Measurements from ENCODE around the gene MRPL14. TPM values are rescaled to one million over a fixed set of nuclear protein-coding genes. Genes with fewer than 3 reads are reported as not detected.

The MRPL14 gene
- total and polyA plus RNA-seq, 9 of the 15 experiments (the other 6 are each of a cell fraction or from before 2014, with no cell fraction given) = 126 to 424 (median 165) TPM

DNA sequence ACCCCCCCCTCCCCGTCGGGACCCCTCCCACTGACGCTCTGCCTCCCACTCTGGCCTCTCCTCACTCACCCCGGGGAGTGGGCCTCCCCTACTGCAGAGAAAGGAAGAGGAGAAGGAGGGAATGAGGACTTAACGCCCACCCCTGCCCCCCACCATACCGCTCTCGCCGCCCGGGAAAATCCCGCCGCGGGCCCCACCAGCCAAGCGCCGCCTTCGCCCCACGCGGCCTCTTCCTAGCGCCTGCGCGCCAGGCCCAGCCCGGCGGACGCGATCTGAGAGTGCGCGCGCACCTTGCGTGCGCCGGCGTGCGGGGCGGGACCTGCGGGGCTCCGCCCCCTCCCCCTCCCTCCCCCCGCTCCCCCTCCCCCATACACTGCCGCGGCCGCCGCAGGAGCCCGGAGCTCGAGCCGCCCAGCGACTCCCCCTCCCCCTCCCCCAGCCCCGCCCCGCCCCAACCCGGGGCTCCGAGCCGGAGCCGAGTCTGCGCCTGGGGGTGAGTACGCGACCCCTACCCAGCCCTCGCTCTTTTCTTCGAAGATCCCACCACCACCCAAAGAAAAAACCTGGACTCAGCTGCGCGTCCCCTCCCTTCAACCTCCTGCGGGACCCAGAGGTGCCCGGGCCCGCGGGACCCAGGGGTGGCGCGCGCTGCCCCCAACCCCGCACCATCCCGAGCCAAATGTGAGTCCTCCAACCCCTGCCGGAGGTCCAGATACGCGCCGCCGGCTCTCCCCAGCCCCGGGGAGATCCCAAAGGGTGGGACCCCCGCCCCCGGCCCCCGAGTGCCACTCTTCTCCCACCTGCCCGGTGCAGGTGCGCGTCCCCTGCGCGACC is at the start of gene MRPL14, which contains the start of gene TMEM63B (continued):
- no peak for TF ChIP-seq HNRNPLL (IDR thresholded peaks at IDR 0.05; ENCODE audit: low read depth, low read length, poor library complexity, severe bottlenecking)
- peak; percentile 17 for TF ChIP-seq CHD1 (IDR thresholded peaks at IDR 0.05; ENCODE audit: low read length)
- peak; percentile 98 for TF ChIP-seq HNRNPK (IDR thresholded peaks at IDR 0.05; ENCODE audit: low read depth, low read length, poor library complexity, severe bottlenecking)
- TF ChIP-seq, protein P1, sequence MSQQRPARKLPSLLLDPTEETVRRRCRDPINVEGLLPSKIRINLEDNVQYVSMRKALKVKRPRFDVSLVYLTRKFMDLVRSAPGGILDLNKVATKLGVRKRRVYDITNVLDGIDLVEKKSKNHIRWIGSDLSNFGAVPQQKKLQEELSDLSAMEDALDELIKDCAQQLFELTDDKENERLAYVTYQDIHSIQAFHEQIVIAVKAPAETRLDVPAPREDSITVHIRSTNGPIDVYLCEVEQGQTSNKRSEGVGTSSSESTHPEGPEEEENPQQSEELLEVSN (IDR thresholded peaks at IDR 0.05; ENCODE audit: borderline replicate concordance in 1 of 2, extremely low read depth in 1 of 2, insufficient read depth in 1 of 2, insufficient read length in 1 of 2, low read depth in 1 of 2, low read length in 1 of 2, poor library complexity in 1 of 2, severe bottlenecking in 1 of 2) = peak; percentile 84 to 96
- TF ChIP-seq, protein P2, sequence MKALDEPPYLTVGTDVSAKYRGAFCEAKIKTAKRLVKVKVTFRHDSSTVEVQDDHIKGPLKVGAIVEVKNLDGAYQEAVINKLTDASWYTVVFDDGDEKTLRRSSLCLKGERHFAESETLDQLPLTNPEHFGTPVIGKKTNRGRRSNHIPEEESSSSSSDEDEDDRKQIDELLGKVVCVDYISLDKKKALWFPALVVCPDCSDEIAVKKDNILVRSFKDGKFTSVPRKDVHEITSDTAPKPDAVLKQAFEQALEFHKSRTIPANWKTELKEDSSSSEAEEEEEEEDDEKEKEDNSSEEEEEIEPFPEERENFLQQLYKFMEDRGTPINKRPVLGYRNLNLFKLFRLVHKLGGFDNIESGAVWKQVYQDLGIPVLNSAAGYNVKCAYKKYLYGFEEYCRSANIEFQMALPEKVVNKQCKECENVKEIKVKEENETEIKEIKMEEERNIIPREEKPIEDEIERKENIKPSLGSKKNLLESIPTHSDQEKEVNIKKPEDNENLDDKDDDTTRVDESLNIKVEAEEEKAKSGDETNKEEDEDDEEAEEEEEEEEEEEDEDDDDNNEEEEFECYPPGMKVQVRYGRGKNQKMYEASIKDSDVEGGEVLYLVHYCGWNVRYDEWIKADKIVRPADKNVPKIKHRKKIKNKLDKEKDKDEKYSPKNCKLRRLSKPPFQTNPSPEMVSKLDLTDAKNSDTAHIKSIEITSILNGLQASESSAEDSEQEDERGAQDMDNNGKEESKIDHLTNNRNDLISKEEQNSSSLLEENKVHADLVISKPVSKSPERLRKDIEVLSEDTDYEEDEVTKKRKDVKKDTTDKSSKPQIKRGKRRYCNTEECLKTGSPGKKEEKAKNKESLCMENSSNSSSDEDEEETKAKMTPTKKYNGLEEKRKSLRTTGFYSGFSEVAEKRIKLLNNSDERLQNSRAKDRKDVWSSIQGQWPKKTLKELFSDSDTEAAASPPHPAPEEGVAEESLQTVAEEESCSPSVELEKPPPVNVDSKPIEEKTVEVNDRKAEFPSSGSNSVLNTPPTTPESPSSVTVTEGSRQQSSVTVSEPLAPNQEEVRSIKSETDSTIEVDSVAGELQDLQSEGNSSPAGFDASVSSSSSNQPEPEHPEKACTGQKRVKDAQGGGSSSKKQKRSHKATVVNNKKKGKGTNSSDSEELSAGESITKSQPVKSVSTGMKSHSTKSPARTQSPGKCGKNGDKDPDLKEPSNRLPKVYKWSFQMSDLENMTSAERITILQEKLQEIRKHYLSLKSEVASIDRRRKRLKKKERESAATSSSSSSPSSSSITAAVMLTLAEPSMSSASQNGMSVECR (CRISPR knock-in tag; IDR thresholded peaks at IDR 0.05) = peak; percentile 40; the same call in 1 of the 2 replicates
- TF ChIP-seq TBL1XR1 (IDR thresholded peaks at IDR 0.05; ENCODE audit: low read length in 2 of 2) = peak in 1 of 2 experiments; percentile 57; a peak in 1 of 4 replicates
- TF ChIP-seq, protein P3, sequence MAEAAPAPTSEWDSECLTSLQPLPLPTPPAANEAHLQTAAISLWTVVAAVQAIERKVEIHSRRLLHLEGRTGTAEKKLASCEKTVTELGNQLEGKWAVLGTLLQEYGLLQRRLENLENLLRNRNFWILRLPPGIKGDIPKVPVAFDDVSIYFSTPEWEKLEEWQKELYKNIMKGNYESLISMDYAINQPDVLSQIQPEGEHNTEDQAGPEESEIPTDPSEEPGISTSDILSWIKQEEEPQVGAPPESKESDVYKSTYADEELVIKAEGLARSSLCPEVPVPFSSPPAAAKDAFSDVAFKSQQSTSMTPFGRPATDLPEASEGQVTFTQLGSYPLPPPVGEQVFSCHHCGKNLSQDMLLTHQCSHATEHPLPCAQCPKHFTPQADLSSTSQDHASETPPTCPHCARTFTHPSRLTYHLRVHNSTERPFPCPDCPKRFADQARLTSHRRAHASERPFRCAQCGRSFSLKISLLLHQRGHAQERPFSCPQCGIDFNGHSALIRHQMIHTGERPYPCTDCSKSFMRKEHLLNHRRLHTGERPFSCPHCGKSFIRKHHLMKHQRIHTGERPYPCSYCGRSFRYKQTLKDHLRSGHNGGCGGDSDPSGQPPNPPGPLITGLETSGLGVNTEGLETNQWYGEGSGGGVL (CRISPR knock-in tag; IDR thresholded peaks at IDR 0.05) = no peak
- TF ChIP-seq FOXA3 (CRISPR knock-in tag; conservative IDR thresholded peaks at IDR 0.05 in 1 of 2, IDR thresholded peaks at IDR 0.05 in 1 of 2) = peak in 1 of 2 experiments; percentile 64; a peak in 1 of 4 replicates
- TF ChIP-seq, protein P4, sequence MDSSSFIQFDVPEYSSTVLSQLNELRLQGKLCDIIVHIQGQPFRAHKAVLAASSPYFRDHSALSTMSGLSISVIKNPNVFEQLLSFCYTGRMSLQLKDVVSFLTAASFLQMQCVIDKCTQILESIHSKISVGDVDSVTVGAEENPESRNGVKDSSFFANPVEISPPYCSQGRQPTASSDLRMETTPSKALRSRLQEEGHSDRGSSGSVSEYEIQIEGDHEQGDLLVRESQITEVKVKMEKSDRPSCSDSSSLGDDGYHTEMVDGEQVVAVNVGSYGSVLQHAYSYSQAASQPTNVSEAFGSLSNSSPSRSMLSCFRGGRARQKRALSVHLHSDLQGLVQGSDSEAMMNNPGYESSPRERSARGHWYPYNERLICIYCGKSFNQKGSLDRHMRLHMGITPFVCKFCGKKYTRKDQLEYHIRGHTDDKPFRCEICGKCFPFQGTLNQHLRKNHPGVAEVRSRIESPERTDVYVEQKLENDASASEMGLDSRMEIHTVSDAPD (CRISPR knock-in tag; IDR thresholded peaks at IDR 0.05) = no peak
- no peak for TF ChIP-seq SAFB2 (IDR thresholded peaks at IDR 0.05; ENCODE audit: borderline replicate concordance, low read depth, low read length, severe bottlenecking)
- TF ChIP-seq, protein P5, sequence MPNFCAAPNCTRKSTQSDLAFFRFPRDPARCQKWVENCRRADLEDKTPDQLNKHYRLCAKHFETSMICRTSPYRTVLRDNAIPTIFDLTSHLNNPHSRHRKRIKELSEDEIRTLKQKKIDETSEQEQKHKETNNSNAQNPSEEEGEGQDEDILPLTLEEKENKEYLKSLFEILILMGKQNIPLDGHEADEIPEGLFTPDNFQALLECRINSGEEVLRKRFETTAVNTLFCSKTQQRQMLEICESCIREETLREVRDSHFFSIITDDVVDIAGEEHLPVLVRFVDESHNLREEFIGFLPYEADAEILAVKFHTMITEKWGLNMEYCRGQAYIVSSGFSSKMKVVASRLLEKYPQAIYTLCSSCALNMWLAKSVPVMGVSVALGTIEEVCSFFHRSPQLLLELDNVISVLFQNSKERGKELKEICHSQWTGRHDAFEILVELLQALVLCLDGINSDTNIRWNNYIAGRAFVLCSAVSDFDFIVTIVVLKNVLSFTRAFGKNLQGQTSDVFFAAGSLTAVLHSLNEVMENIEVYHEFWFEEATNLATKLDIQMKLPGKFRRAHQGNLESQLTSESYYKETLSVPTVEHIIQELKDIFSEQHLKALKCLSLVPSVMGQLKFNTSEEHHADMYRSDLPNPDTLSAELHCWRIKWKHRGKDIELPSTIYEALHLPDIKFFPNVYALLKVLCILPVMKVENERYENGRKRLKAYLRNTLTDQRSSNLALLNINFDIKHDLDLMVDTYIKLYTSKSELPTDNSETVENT (CRISPR knock-in tag; IDR thresholded peaks at IDR 0.05) = peak; percentile 38; the same call in 1 of the 2 replicates

Data from K562 (cell line).